ENCODE measurements around the gene TFDP2. TPM values are rescaled to one million over a fixed set of nuclear protein-coding genes. Genes with fewer than 3 reads are reported as not detected.

The TFDP2 gene
- total and polyA plus RNA-seq, 2 of the 8 experiments (the other 6 are each of a cell fraction or from before 2014, with no cell fraction given), result 41.1 to 119 TPM

- H3K27ac ChIP-seq (ENCODE audit: low read depth, low read length), result no peak overlapping the region
- no peak overlapping the region for H2BK20ac ChIP-seq (ENCODE audit: low read length)
- WGBS, 2 experiments (ENCODE audit: extremely low coverage in 1 of 2, insufficient coverage in 1 of 2, insufficient read length in 1 of 2, insufficient replicate concordance in 2 of 2, low coverage in 1 of 2, low lambda C conversion rate in 2 of 2, missing lambda C conversion rate in 1 of 2), result 83% methylated on average over 3 of the region's 3 CpGs; no CpG with 5 or more reads in 1 of the 2 experiments
- H2BK120ac ChIP-seq (replicated peaks; ENCODE audit: low read depth, low read length), result no peak overlapping the region
- no peak overlapping the region for H2BK5ac ChIP-seq (ENCODE audit: low read depth, low read length)
- no peak overlapping the region for H3K14ac ChIP-seq (ENCODE audit: insufficient read length)
- CTCF ChIA-PET (ENCODE audit: partially characterized antibody), result interaction anchor here (1.3 to 1.4 kb wide), 2 partner anchors 18 to 20 kb away, joined by 3 read pairs; no protein-coding TSS in a partner anchor
- H3K18ac ChIP-seq (ENCODE audit: extremely low read depth, low read length), result no peak overlapping the region
- H2BK15ac ChIP-seq (ENCODE audit: low read length), result no peak overlapping the region
- no peak overlapping the region for H3K9ac ChIP-seq (replicated peaks in 1 of 4; ENCODE audit: extremely low read depth in 1 of 4, low read depth in 3 of 4, low read length in 3 of 4)
- H3K4me1 ChIP-seq (replicated peaks in 1 of 4; ENCODE audit: control insufficient read depth in 3 of 4, insufficient read depth in 4 of 4, low read length in 3 of 4), result no peaks in the 10 kb centered on the region
- H3K56ac ChIP-seq (replicated peaks; ENCODE audit: insufficient read length, low read depth, low read length), result no peak overlapping the region
- no peaks in the 10 kb centered on the region for H3K79me2 ChIP-seq (ENCODE audit: control insufficient read depth in 1 of 2, insufficient read depth in 2 of 2, low read length in 2 of 2)
- H4K20me1 ChIP-seq (replicated peaks in 1 of 2; ENCODE audit: control insufficient read depth in 1 of 2, insufficient read depth in 2 of 2, low read length in 2 of 2), result no peaks in the 10 kb centered on the region
- TF ChIP-seq, protein P1, sequence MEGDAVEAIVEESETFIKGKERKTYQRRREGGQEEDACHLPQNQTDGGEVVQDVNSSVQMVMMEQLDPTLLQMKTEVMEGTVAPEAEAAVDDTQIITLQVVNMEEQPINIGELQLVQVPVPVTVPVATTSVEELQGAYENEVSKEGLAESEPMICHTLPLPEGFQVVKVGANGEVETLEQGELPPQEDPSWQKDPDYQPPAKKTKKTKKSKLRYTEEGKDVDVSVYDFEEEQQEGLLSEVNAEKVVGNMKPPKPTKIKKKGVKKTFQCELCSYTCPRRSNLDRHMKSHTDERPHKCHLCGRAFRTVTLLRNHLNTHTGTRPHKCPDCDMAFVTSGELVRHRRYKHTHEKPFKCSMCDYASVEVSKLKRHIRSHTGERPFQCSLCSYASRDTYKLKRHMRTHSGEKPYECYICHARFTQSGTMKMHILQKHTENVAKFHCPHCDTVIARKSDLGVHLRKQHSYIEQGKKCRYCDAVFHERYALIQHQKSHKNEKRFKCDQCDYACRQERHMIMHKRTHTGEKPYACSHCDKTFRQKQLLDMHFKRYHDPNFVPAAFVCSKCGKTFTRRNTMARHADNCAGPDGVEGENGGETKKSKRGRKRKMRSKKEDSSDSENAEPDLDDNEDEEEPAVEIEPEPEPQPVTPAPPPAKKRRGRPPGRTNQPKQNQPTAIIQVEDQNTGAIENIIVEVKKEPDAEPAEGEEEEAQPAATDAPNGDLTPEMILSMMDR (IDR thresholded peaks at IDR 0.05; ENCODE audit: control extremely low read depth in 1 of 3, insufficient read depth in 1 of 3, low read depth in 1 of 3, low read length in 3 of 3), result no peak
- TF ChIP-seq RBBP5 (IDR thresholded peaks at IDR 0.05; ENCODE audit: borderline replicate concordance, low read depth, low read length) (no peak), RXRA (IDR thresholded peaks at IDR 0.05; ENCODE audit: insufficient read depth, low read depth, low read length) (no peak), CREB1 (IDR thresholded peaks at IDR 0.05) (no peak), SUZ12 (IDR thresholded peaks at IDR 0.05; ENCODE audit: low read length) (no peak), EGR1 (IDR thresholded peaks at IDR 0.05; ENCODE audit: borderline replicate concordance, low read depth, low read length) (no peak), NANOG (IDR thresholded peaks at IDR 0.05; ENCODE audit: insufficient read depth, low read depth, low read length, poor library complexity, severe bottlenecking) (no peak), SP1 (IDR thresholded peaks at IDR 0.05; ENCODE audit: low read depth, low read length) (no peak), TEAD4 (IDR thresholded peaks at IDR 0.05; ENCODE audit: low read depth, low read length) (no peak), SIRT6 (IDR thresholded peaks at IDR 0.05; ENCODE audit: low read length) (no peak), BACH1 (IDR thresholded peaks at IDR 0.05; ENCODE audit: low read length) (no peak), POLR2AphosphoS5 (IDR thresholded peaks at IDR 0.05; ENCODE audit: low read depth, low read length) (no peak), POLR2A (IDR thresholded peaks at IDR 0.05; ENCODE audit: control extremely low read depth in 1 of 2, low read depth in 2 of 2, low read length in 2 of 2) (no peak), MAFK (IDR thresholded peaks at IDR 0.05; ENCODE audit: low read depth, low read length) (no peak)
- no peak overlapping the region for H4K8ac ChIP-seq (ENCODE audit: extremely low read depth, insufficient read depth, low read length)
- H3K27me3 ChIP-seq (replicated peaks in 1 of 4; ENCODE audit: control insufficient read depth in 3 of 4, extremely low read depth in 1 of 4, insufficient read depth in 3 of 4, low read length in 3 of 4), result no peaks in the 10 kb centered on the region
- no peaks in the 10 kb centered on the region for H3K23me2 ChIP-seq (ENCODE audit: low read depth, low read length)
- FAIRE-seq (no peak), DNase-seq (ENCODE audit: low read depth in 1 of 2, low spot score in 2 of 2) (no peak)
- no peak overlapping the region for H2AK5ac ChIP-seq (ENCODE audit: low read depth, low read length)
- no peak overlapping the region for H3K4me3 ChIP-seq (ENCODE audit: extremely low read depth in 1 of 4, insufficient read depth in 2 of 4, low read depth in 3 of 4, low read length in 4 of 4)
- no peak overlapping the region for H4K91ac ChIP-seq (replicated peaks; ENCODE audit: insufficient read length, low read length)
- no peaks in the 10 kb centered on the region for H3K9me3 ChIP-seq (ENCODE audit: insufficient read depth in 2 of 2, low read depth in 1 of 2, low read length in 1 of 2)
- POLR2A ChIA-PET (ENCODE audit: partially characterized antibody), result no interaction called here
- H3K4me2 ChIP-seq (ENCODE audit: insufficient read depth in 1 of 2, low read depth in 2 of 2, low read length in 2 of 2), result no peak overlapping the region
- no peaks in the 10 kb centered on the region for H3K79me1 ChIP-seq (ENCODE audit: low read depth, low read length)
- no peak overlapping the region for H2BK12ac ChIP-seq (ENCODE audit: low read depth, low read length)
- no peak overlapping the region for H3K4ac ChIP-seq (replicated peaks; ENCODE audit: insufficient read length, low read depth, low read length)
- H3K23ac ChIP-seq (ENCODE audit: insufficient read length), result no peak overlapping the region
- H3K36me3 ChIP-seq (ENCODE audit: control insufficient read depth in 2 of 4, insufficient read depth in 4 of 4, low read length in 3 of 4), result no peaks in the 10 kb centered on the region
- H4K5ac ChIP-seq (ENCODE audit: insufficient read length, low read depth, low read length), result no peak overlapping the region
- no peak overlapping the region for H2AFZ ChIP-seq (ENCODE audit: low read length)
These were observed 44.6 kb downstream of the TFDP2 start for GRCh38 chr3:142104763-142105162.

Measured in H1 (cell line).